Hematopoietic multipotent progenitor cell treated with erythropoietin and hydrocortisone succinate and interleukin-3 and kit ligand, for 8 days (in vitro differentiated cells): ENCODE data around the gene SUSD6.

ENCODE experiments used
- DNase-seq: peaks from one replicate; pipeline ENCODE4 v3.0.0-alpha.2; 2015

The SUSD6 gene

GRCh38 chr14:69675245-69675583 lies 63.8 kb downstream of the SUSD6 start:
- no peak for DNase-seq

- DNase-seq: no peak
Measured at GRCh38 chr14:69675877-69676416, 64.6 kb downstream of the SUSD6 start.

GRCh38 chr14:69676723-69677122 lies 65.3 kb downstream of the SUSD6 start:
- no peak for DNase-seq

GRCh38 chr14:69680297-69680696 lies 68.9 kb downstream of the SUSD6 start:
- no peak for DNase-seq

- DNase-seq: no peak
Measured at GRCh38 chr14:69682136-69682535, 70.7 kb downstream of the SUSD6 start.

- DNase-seq: peak; percentile 73
Measured at GRCh38 chr14:69682621-69683263, 71.3 kb downstream of the SUSD6 start.

GRCh38 chr14:69683971-69684370 lies 72.6 kb downstream of the SUSD6 start:
- no peak for DNase-seq

- no peak for DNase-seq
Measured at GRCh38 chr14:69684461-69685217, 73.2 kb downstream of the SUSD6 start.

- DNase-seq: no peak
Measured at GRCh38 chr14:69685218-69685616, 73.8 kb downstream of the SUSD6 start.

GRCh38 chr14:69685716-69686115 lies 74.3 kb downstream of the SUSD6 start:
- peak; percentile 66 for DNase-seq

- peak; percentile 76 for DNase-seq
Measured at GRCh38 chr14:69687606-69688298, 76.4 kb downstream of the SUSD6 start.

- DNase-seq: no peak
Measured at GRCh38 chr14:69688299-69688649, 76.9 kb downstream of the SUSD6 start.

GRCh38 chr14:69690042-69690441 lies 78.6 kb downstream of the SUSD6 start:
- DNase-seq: no peak

- DNase-seq: no peak
Measured at GRCh38 chr14:69692594-69692993, 81.2 kb downstream of the SUSD6 start.

GRCh38 chr14:69693145-69693544 lies 81.7 kb downstream of the SUSD6 start:
- DNase-seq: no peak

- peak; percentile 78 for DNase-seq
Measured at GRCh38 chr14:69693801-69694729, 82.7 kb downstream of the SUSD6 start.

GRCh38 chr14:69694730-69695281 lies 83.4 kb downstream of the SUSD6 start:
- no peak for DNase-seq

- DNase-seq: peak; percentile 76
Measured at GRCh38 chr14:69695322-69696203, 84.2 kb downstream of the SUSD6 start.

GRCh38 chr14:69696204-69696527 lies 84.8 kb downstream of the SUSD6 start:
- no peak for DNase-seq

- DNase-seq: peak; percentile 96
Measured at GRCh38 chr14:69696633-69697557, 85.5 kb downstream of the SUSD6 start.
